Right renal pelvis (tissue), 4 donors: ENCODE results near the gene NPR2. TPM values are rescaled to one million over a fixed set of nuclear protein-coding genes. Genes with fewer than 3 reads are reported as not detected.
A peak's percentile ranks its signal among the peaks of the same experiment; 100 is the strongest.

Source experiments
- DNase-seq, 4 donors: peaks; one replicate each; pipeline ENCODE4 v3.0.0-alpha.2; 2013; ENCODE audit warnings: low read depth in 4 of 4, low spot score in 3 of 4, missing footprints in 1 of 4
- polyA plus RNA-seq, 4 donors: library from polyadenylated mRNA; unstranded; fragments of 120-200 nt; gene quantifications; one replicate each; pipeline ENCODE4 v1.2.1, GENCODE V29; 2013; ENCODE audit not compliant: insufficient read length in 4 of 4

Gene NPR2
- polyA plus RNA-seq, 4 donors, result 24.4 to 28.1 (median 26.0) TPM

GRCh38 chr9:35828716-35829083, 37.3 kb downstream of the NPR2 start, which contains the start of gene FAM221B:
Gene FAM221B (minus strand): TSS chr9:35828732. CDS start chr9:35826161, 2,571 bp downstream.
- no peak for DNase-seq

GRCh38 chr9:35829084-35829763, 37.8 kb downstream of the NPR2 start, which contains the start of gene TMEM8B:
Gene TMEM8B (plus strand): TSS chr9:35829228. CDS start chr9:35829448, 220 bp downstream.
- DNase-seq, result peak; percentile 87 to 93 (median 92)

- no peak for DNase-seq
Measured at GRCh38 chr9:35829764-35830096, 38.3 kb downstream of the NPR2 start.

- no peak for DNase-seq
Measured at GRCh38 chr9:35831040-35831439, 39.6 kb downstream of the NPR2 start.

GRCh38 chr9:35832814-35833213, 41.4 kb downstream of the NPR2 start:
- no peak for DNase-seq

- no peak for DNase-seq
Measured at GRCh38 chr9:35834260-35835215, 43.1 kb downstream of the NPR2 start.

- no peak for DNase-seq
Measured at GRCh38 chr9:35835216-35835632, 43.8 kb downstream of the NPR2 start.

GRCh38 chr9:35835766-35836165, 44.4 kb downstream of the NPR2 start:
- no peak for DNase-seq

GRCh38 chr9:35836595-35836994, 45.2 kb downstream of the NPR2 start:
- no peak for DNase-seq

- no peak for DNase-seq
Measured at GRCh38 chr9:35839926-35840325, 48.5 kb downstream of the NPR2 start.

GRCh38 chr9:35840881-35841644, 49.7 kb downstream of the NPR2 start:
- no peak for DNase-seq

- DNase-seq, result no peak
Measured at GRCh38 chr9:35841645-35841900, 50.2 kb downstream of the NPR2 start.

- no peak for DNase-seq
Measured at GRCh38 chr9:35842020-35842745, 50.8 kb downstream of the NPR2 start.

GRCh38 chr9:35842795-35843194, 51.4 kb downstream of the NPR2 start:
- DNase-seq, result no peak

- peak in 2 of 4 donors; percentile 35 to 56 for DNase-seq
Measured at GRCh38 chr9:35844628-35845270, 53.4 kb downstream of the NPR2 start.

GRCh38 chr9:35845824-35846771, 54.7 kb downstream of the NPR2 start:
- no peak for DNase-seq

GRCh38 chr9:35847792-35848572, 56.6 kb downstream of the NPR2 start:
- no peak for DNase-seq

- no peak for DNase-seq
Measured at GRCh38 chr9:35852267-35852815, 61.0 kb downstream of the NPR2 start.
